Peyer's patch (tissue), 4 donors: ENCODE results near the gene NFATC4.

Experiments used
- CTCF ChIP-seq, 6 experiments: fragments of 450-650 bp in 4 of 6; fragments of 200-600 bp in 2 of 6; sonication (generic) in 1 of 6; IDR thresholded peaks; one replicate each; pipeline ENCODE4 v1.5.1; 2017 to 2019; ENCODE audit warnings: antibody characterized with exemption in 6 of 6, mild to moderate bottlenecking in 3 of 6, moderate library complexity in 1 of 6
- POLR2A ChIP-seq, 2 donors: fragments of 450-650 bp; IDR thresholded peaks; one replicate each; pipeline ENCODE4 v1.5.1; 2017; ENCODE audit warnings: antibody characterized with exemption in 2 of 2, mild to moderate bottlenecking in 2 of 2, moderate library complexity in 2 of 2

GRCh38 chr14:24428628-24429394, 60.8 kb downstream of the NFATC4 start:
- no peak for TF ChIP-seq CTCF (IDR thresholded peaks at IDR 0.05)
- no peak for TF ChIP-seq POLR2A (IDR thresholded peaks at IDR 0.05)
